Calu3 (cell line): ENCODE measurements around the gene HSPA12B. TPM values are rescaled to one million over a fixed set of nuclear protein-coding genes. Genes with fewer than 3 reads are reported as not detected.

Source experiments
- BruUV-seq: library from RNA; stranded (reverse); fragments of 400-500 nt; replicated peaks from 2 replicates; lab custom pipeline; 2021; lab: Mats Ljungman, UMichigan
- CTCF ChIA-PET: fragments of 300-600 bp; sonication (Branson Sonifier 250); formaldehyde crosslinking; loops from one replicate; lab custom pipeline; 2022; ENCODE audit warnings: antibody characterized with exemption; lab: Charles Lee
- DNase-seq: peaks from one replicate; pipeline ENCODE4 v3.0.0; 2022
- H3K27ac Mint-ChIP-seq: one replicate; pipeline ENCODE4 v1.8.0; 2022; ENCODE audit warnings: mixed read lengths; ENCODE audit not compliant: unreplicated experiment
- H3K27me3 Mint-ChIP-seq: one replicate; pipeline ENCODE4 v1.8.0; 2022; ENCODE audit warnings: mixed read lengths; ENCODE audit not compliant: unreplicated experiment
- H3K36me3 Mint-ChIP-seq: one replicate; pipeline ENCODE4 v1.8.0; 2022; ENCODE audit warnings: mild to moderate bottlenecking, moderate library complexity, mixed read lengths; ENCODE audit not compliant: insufficient read depth, unreplicated experiment
- H3K4me1 Mint-ChIP-seq: one replicate; pipeline ENCODE4 v1.8.0; 2022; ENCODE audit warnings: mild to moderate bottlenecking, low read depth, mixed read lengths; ENCODE audit not compliant: unreplicated experiment
- H3K4me3 Mint-ChIP-seq: one replicate; pipeline ENCODE4 v1.8.0; 2022; ENCODE audit warnings: mild to moderate bottlenecking, low read depth, moderate library complexity, mixed read lengths; ENCODE audit not compliant: unreplicated experiment
- H3K9me3 Mint-ChIP-seq: one replicate; pipeline ENCODE4 v1.8.0; 2022; ENCODE audit warnings: low read depth, mixed read lengths; ENCODE audit not compliant: unreplicated experiment
- CTCF ChIP-seq: fragments of 200-600 bp; IDR thresholded peaks from one replicate; pipeline ENCODE4 v1.8.0; 2022; ENCODE audit warnings: antibody characterized with exemption; ENCODE audit not compliant: unreplicated experiment
- intact Hi-C: fragments of 100-400 bp; cut with micrococcal nuclease; formaldehyde crosslinking; loops from one replicate; pipeline ENCODE4 v1.10.0; 2022; ENCODE audit not compliant: unreplicated experiment
- total RNA-seq: library from RNA; stranded (reverse); gene quantifications from 2 replicates; pipeline ENCODE4 v1.2.3, GENCODE V29; 2022

Gene HSPA12B
- total RNA-seq, 1 experiment from 2014 or later = not detected

GRCh38 chr20:3720626-3721025 is 11.9 kb upstream of the HSPA12B start:
- H3K9me3 Mint-ChIP-seq = no peaks in the 10 kb centered on the region
- H3K36me3 Mint-ChIP-seq = no peaks in the 10 kb centered on the region
- H3K4me1 Mint-ChIP-seq = no peaks in the 10 kb centered on the region
- intact Hi-C loops = no loop called here
- no TSS peak for BruUV-seq
- no peak for TF ChIP-seq CTCF
- no peak overlapping the region for H3K4me3 Mint-ChIP-seq
- CTCF ChIA-PET = interaction anchor here (1.5 kb wide), 1 partner anchor 9 kb away, joined by 3 read pairs; no protein-coding TSS in a partner anchor
- no peak overlapping the region for H3K27ac Mint-ChIP-seq
- H3K27me3 Mint-ChIP-seq = peaks cover 26% of the 10 kb centered on the region
- DNase-seq = no peak

- Mint-ChIP-seq H3K9me3 (no peaks in the 10 kb centered on the region), H3K4me1 (no peaks in the 10 kb centered on the region), H3K36me3 (no peaks in the 10 kb centered on the region), H3K27ac (no peak overlapping the region), H3K4me3 (no peak overlapping the region), H3K27me3 (peaks cover 32% of the 10 kb centered on the region)
- BruUV-seq = no TSS peak
- intact Hi-C loops = no loop called here
- TF ChIP-seq CTCF = no peak
- CTCF ChIA-PET = no interaction called here
- no peak for DNase-seq
Measured at GRCh38 chr20:3721912-3722311, 10.6 kb upstream of the HSPA12B start.

DNA sequence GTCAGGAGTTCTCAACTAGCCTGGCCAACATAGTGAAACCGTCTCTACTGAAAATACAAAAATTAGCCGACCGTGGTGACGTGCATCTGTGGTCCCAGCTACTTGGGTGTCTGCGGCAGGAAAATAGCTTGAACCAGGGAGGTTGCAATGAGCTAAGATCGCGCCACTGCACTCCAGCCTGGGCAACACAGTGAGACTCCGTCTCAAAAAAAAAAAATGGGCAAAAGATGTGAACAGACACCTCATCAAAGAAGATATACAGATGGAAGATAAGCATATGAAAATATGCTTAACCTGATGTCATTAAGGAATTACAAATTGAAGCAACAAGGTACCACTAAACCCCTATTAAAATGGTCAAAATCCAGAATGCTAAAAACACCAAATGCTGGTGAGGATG is 9.2 kb upstream of the HSPA12B start:
- no TSS peak for BruUV-seq
- peaks cover 46% of the 10 kb centered on the region for H3K27me3 Mint-ChIP-seq
- H3K36me3 Mint-ChIP-seq = no peaks in the 10 kb centered on the region
- no peak for TF ChIP-seq CTCF
- H3K9me3 Mint-ChIP-seq = no peaks in the 10 kb centered on the region
- CTCF ChIA-PET = no interaction called here
- H3K27ac Mint-ChIP-seq = no peak overlapping the region
- no peak for DNase-seq
- H3K4me3 Mint-ChIP-seq = no peak overlapping the region
- no peaks in the 10 kb centered on the region for H3K4me1 Mint-ChIP-seq
- intact Hi-C loops = no loop called here

DNA sequence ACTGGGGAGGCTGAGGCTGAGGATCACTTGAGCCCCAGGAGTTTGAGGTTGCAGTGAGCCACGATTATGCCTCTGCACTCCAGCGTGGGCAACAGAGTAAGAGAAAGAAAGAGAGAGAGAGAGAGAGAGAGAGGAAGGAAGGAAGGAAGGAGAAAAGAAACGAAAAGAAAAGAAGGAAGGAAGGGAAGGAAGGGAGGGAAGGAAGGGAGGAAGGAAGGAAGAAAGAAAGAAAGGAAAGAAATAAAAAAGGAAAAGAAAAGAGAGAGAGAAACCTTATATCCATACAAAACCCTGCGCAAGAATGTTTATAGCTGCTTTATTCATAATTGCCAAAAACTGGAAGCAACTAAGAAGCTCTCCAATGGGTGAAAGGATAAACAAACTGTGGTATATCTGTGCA is 8.1 kb upstream of the HSPA12B start:
- TF ChIP-seq CTCF = no peak
- no TSS peak for BruUV-seq
- H3K4me3 Mint-ChIP-seq = no peak overlapping the region
- H3K4me1 Mint-ChIP-seq = no peaks in the 10 kb centered on the region
- H3K27me3 Mint-ChIP-seq = peaks cover 52% of the 10 kb centered on the region
- no peak overlapping the region for H3K27ac Mint-ChIP-seq
- no peaks in the 10 kb centered on the region for H3K9me3 Mint-ChIP-seq
- CTCF ChIA-PET = interaction anchor here (0.8 kb wide), 1 partner anchor 13 kb away, joined by 3 read pairs; no protein-coding TSS in a partner anchor
- DNase-seq = no peak
- intact Hi-C loops = no loop called here
- H3K36me3 Mint-ChIP-seq = no peaks in the 10 kb centered on the region
